ENCODE measurements around the gene NLN.

DNA sequence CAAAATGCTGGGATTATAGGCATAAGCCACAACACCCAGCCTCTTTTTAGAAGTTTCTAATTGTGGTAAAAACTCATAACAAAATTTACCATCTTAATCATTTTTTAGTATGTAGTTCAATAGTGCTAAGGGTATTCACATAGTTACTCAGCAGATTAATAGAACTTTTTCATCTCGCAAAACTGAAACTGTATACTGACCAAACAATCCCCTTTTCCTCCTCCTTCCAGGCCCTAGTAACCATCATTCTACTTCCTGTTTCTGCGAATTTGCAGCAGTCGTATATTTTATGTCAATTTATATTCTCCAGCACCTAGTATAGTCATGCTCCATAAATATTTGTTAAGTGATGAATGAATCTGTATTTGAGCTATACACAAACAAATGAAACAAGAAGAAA, 118.1 kb downstream of the NLN start:
- TF ChIP-seq, protein P1, sequence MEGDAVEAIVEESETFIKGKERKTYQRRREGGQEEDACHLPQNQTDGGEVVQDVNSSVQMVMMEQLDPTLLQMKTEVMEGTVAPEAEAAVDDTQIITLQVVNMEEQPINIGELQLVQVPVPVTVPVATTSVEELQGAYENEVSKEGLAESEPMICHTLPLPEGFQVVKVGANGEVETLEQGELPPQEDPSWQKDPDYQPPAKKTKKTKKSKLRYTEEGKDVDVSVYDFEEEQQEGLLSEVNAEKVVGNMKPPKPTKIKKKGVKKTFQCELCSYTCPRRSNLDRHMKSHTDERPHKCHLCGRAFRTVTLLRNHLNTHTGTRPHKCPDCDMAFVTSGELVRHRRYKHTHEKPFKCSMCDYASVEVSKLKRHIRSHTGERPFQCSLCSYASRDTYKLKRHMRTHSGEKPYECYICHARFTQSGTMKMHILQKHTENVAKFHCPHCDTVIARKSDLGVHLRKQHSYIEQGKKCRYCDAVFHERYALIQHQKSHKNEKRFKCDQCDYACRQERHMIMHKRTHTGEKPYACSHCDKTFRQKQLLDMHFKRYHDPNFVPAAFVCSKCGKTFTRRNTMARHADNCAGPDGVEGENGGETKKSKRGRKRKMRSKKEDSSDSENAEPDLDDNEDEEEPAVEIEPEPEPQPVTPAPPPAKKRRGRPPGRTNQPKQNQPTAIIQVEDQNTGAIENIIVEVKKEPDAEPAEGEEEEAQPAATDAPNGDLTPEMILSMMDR (IDR thresholded peaks at IDR 0.05): no peak
- TF ChIP-seq POLR2A (IDR thresholded peaks at IDR 0.05): no peak
- no peak for TF ChIP-seq POLR2AphosphoS5 (IDR thresholded peaks at IDR 0.05)
- TF ChIP-seq EP300 (IDR thresholded peaks at IDR 0.05): no peak
